OCI-LY3 (cell line): Measurements from ENCODE around the gene ZNF24.

ENCODE experiments used
- H2AFZ ChIP-seq: fragments of 200-600, 300-600 bp; shearing (Covaris generic); 2 replicates; pipeline ENCODE4 v1.6.0; 2014; ENCODE audit warnings: antibody characterized with exemption, low read depth, low read length
- H3K27ac ChIP-seq: fragments of 200-600, 300-600 bp; sonication (generic); 2 replicates; pipeline ENCODE4 v1.5.1; 2014; ENCODE audit warnings: mild to moderate bottlenecking, low read length, moderate library complexity, mixed read lengths
- H3K27me3 ChIP-seq: fragments of 200-600, 300-600 bp; sonication (generic); 2 replicates; pipeline ENCODE4 v1.6.1; 2014; ENCODE audit warnings: low read depth, low read length, mixed read lengths
- H3K36me3 ChIP-seq: fragments of 200-600, 300-600 bp; sonication (generic); replicated peaks from 2 replicates; pipeline ENCODE3; 2014; ENCODE audit warnings: low read depth, low read length, mixed read lengths
- H3K4me1 ChIP-seq: fragments of 300-600, 200-600 bp; sonication (generic); 2 replicates; pipeline ENCODE4 v1.6.1; 2014; ENCODE audit warnings: low read length, mixed read lengths
- H3K4me2 ChIP-seq: fragments of 200-600, 300-600 bp; sonication (generic); 2 replicates; pipeline ENCODE4 v1.6.1; 2014; ENCODE audit warnings: low read length, mixed read lengths
- H3K4me3 ChIP-seq: fragments of 300-600, 200-600 bp; sonication (generic); 2 replicates; pipeline ENCODE4 v1.5.1; 2014; ENCODE audit warnings: antibody characterized with exemption, mild to moderate bottlenecking, low read length, moderate library complexity
- H3K79me2 ChIP-seq: fragments of 300-600, 200-600 bp; shearing (Covaris generic); 2 replicates; pipeline ENCODE4 v1.6.1; 2014; ENCODE audit warnings: mild to moderate bottlenecking, low read length, mixed read lengths
- H3K9ac ChIP-seq: fragments of 300-600, 200-600 bp; shearing (Covaris generic); 2 replicates; pipeline ENCODE4 v1.6.0; 2014; ENCODE audit warnings: mild to moderate bottlenecking, low read length, moderate library complexity
- H3K9me3 ChIP-seq: fragments of 200-600, 300-600 bp; shearing (Covaris generic); 2 replicates; pipeline ENCODE4 v1.6.1; 2014; ENCODE audit warnings: low read length, mixed read lengths; ENCODE audit not compliant: insufficient read depth
- H4K20me1 ChIP-seq: fragments of 200-600, 300-600 bp; sonication (generic); 2 replicates; pipeline ENCODE4 v1.6.1; 2016; ENCODE audit warnings: low read length, mixed read lengths; ENCODE audit not compliant: insufficient read depth
- CTCF ChIP-seq: fragments of 200-600, 300-600 bp; sonication (generic); IDR thresholded peaks from 2 replicates; pipeline ENCODE4 v1.5.1; 2014; ENCODE audit warnings: antibody characterized with exemption, low read length, low read depth
- EZH2phosphoT487 ChIP-seq: fragments of 200-600 bp; shearing (Covaris generic); IDR thresholded peaks from 2 replicates; pipeline ENCODE4 v1.6.1; 2018; ENCODE audit warnings: antibody characterized with exemption, mixed run types, low read depth

Gene ZNF24

DNA sequence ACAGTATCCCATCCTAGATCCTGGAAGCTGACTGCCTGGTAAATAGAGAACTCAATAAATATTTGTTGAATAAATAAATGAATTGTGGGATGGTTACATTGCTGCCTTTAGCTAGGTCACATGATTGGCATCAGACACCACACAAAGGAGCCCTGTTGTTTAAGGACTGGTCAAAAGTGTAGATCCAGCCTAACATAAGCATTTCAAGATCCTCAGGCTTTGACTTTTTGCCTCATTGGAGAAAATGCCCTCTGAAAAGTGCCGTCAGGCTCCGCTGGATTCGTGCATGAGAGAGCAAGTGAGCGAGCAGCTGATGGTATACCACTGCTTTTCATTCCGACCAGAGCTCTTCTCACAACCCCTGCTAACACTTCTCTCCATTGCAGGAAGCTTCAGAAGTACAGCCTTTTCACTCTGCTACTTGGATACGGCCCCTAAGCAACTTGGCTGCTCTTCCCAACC is 1.3 kb upstream of the ZNF24 start:
- Histone ChIP-seq H3K27ac (no peak overlapping the region), H3K79me2 (peaks cover 43% of the 10 kb centered on the region), H3K9ac (peak overlapping the region; percentile 95)

DNA sequence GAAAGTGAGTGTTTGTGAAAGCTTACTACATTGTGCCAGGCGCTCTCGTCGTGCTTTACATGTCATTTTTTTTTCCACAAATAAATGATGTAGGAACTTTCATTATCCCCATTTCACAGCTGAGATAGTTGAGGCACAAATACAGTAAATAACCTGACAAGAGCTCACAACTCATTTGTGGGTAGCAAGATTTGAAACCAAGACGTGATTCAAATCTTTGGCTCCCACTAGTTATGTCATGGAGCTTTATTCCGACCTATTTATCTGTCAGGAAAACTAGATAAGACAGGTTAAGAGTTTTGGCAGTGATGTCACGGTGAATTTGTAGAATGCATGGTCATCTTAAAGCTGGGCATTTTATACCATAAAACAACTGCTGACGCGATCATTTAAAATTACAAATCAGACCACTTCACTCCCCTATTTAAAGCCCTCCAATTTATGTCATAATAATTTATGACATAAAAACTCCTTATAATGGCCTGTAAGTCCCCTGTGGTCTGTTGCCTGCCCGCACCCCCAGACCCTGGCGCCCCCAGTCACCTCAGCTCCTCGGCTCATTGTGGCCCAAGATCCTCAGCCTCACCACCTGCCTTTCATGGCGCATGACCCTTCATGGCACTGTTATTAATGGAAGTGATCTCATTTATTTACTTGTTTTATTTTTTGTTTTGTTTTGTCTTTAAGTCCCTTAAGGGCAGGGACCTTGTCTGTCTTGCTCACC is 678 bp upstream of the ZNF24 start:
- Histone ChIP-seq H3K4me1 (peaks cover 29% of the 10 kb centered on the region), H2AFZ (peak overlapping the region; percentile 85), H3K79me2 (peaks cover 49% of the 10 kb centered on the region), H3K27me3 (no peaks in the 10 kb centered on the region), H3K9me3 (no peaks in the 10 kb centered on the region), H4K20me1 (peaks cover 35% of the 10 kb centered on the region), H3K36me3 (peaks cover 15% of the 10 kb centered on the region), H3K9ac (peak overlapping the region; percentile 95), H3K4me3 (peak overlapping the region; percentile 94), H3K4me2 (peak overlapping the region; percentile 79), H3K27ac (peak overlapping the region; percentile 26)
- TF ChIP-seq EZH2phosphoT487: no peak
- TF ChIP-seq CTCF: no peak

More for the DNA sequence above, 1.3 kb upstream of the ZNF24 start:
- no peak for TF ChIP-seq EZH2phosphoT487
- TF ChIP-seq CTCF: no peak
- Histone ChIP-seq H3K27me3 (no peaks in the 10 kb centered on the region), H4K20me1 (peaks cover 31% of the 10 kb centered on the region), H3K36me3 (peaks cover 9% of the 10 kb centered on the region), H2AFZ (peak overlapping the region; percentile 85), H3K4me1 (peaks cover 25% of the 10 kb centered on the region), H3K4me3 (peak overlapping the region; percentile 94), H3K9me3 (no peaks in the 10 kb centered on the region), H3K4me2 (peak overlapping the region; percentile 79)

- Histone ChIP-seq H4K20me1 (peaks cover 38% of the 10 kb centered on the region), H3K79me2 (peaks cover 61% of the 10 kb centered on the region)
Measured at GRCh38 chr18:35343488-35343935, 708 bp downstream of the ZNF24 start.

More at GRCh38 chr18:35343488-35343935, 708 bp downstream of the ZNF24 start:
- Histone ChIP-seq H3K4me2 (peak overlapping the region; percentile 79), H3K9me3 (no peaks in the 10 kb centered on the region), H3K27ac (peak overlapping the region; percentile 81), H3K9ac (peak overlapping the region; percentile 95), H3K4me3 (peak overlapping the region; percentile 94), H2AFZ (no peak overlapping the region), H3K4me1 (peaks cover 30% of the 10 kb centered on the region), H3K27me3 (no peaks in the 10 kb centered on the region), H3K36me3 (peaks cover 29% of the 10 kb centered on the region)
- TF ChIP-seq EZH2phosphoT487 (no peak), CTCF (no peak)
